Measurements from ENCODE around the gene TSPEAR. TPM values are rescaled to one million over a fixed set of nuclear protein-coding genes. Genes with fewer than 3 reads are reported as not detected.
A peak's percentile ranks its signal among the peaks of the same experiment; 100 is the strongest.

TSPEAR gene
- total and polyA plus RNA-seq, 4 donors: 0.24 to 0.66 (median 0.33) TPM; not detected in 1

- Histone ChIP-seq H3K27me3 (ENCODE audit: control insufficient read depth, insufficient read depth, low read length) (peaks cover 59% of the 10 kb centered on the region), H3K4me3 (ENCODE audit: low read depth, low read length) (no peak overlapping the region), H3K9me3 (ENCODE audit: control insufficient read depth, insufficient read depth, low read length) (no peaks in the 10 kb centered on the region), H3K36me3 (ENCODE audit: control insufficient read depth, insufficient read depth, low read length) (no peaks in the 10 kb centered on the region), H3K4me1 (ENCODE audit: control insufficient read depth, insufficient read depth, low read length) (peaks cover 37% of the 10 kb centered on the region), H3K27ac (ENCODE audit: low read depth, low read length) (no peak overlapping the region)
- 87% methylated on average over 10 of the region's 10 CpGs for WGBS (ENCODE audit: insufficient coverage)
- DNase-seq (ENCODE audit: low read depth in 4 of 6, low spot score in 6 of 6): no peak
These were observed 2.5 kb upstream of the TSPEAR start for GRCh38 chr21:44713846-44714245.

GRCh38 chr21:44713130-44713529 lies 1.8 kb upstream of the TSPEAR start:
- Histone ChIP-seq H3K36me3 (ENCODE audit: control insufficient read depth, insufficient read depth, low read length) (no peaks in the 10 kb centered on the region), H3K4me1 (ENCODE audit: control insufficient read depth, insufficient read depth, low read length) (peaks cover 41% of the 10 kb centered on the region), H3K4me3 (ENCODE audit: low read depth, low read length) (no peak overlapping the region), H3K27ac (ENCODE audit: low read depth, low read length) (no peak overlapping the region), H3K27me3 (ENCODE audit: control insufficient read depth, insufficient read depth, low read length) (peaks cover 64% of the 10 kb centered on the region), H3K9me3 (ENCODE audit: control insufficient read depth, insufficient read depth, low read length) (no peaks in the 10 kb centered on the region)
- 77% methylated on average over 4 of the region's 9 CpGs for WGBS (ENCODE audit: insufficient coverage)
- no peak for DNase-seq (ENCODE audit: low read depth in 4 of 6, low spot score in 6 of 6)

- Histone ChIP-seq H3K27ac (ENCODE audit: low read depth, low read length) (no peak overlapping the region), H3K4me3 (ENCODE audit: low read depth, low read length) (no peak overlapping the region), H3K4me1 (ENCODE audit: control insufficient read depth, insufficient read depth, low read length) (peaks cover 46% of the 10 kb centered on the region), H3K36me3 (ENCODE audit: control insufficient read depth, insufficient read depth, low read length) (no peaks in the 10 kb centered on the region), H3K27me3 (ENCODE audit: control insufficient read depth, insufficient read depth, low read length) (peaks cover 71% of the 10 kb centered on the region), H3K9me3 (ENCODE audit: control insufficient read depth, insufficient read depth, low read length) (no peaks in the 10 kb centered on the region)
- WGBS (ENCODE audit: insufficient coverage): 10% methylated on average over 18 of the region's 22 CpGs
- DNase-seq (ENCODE audit: low read depth in 4 of 6, low spot score in 6 of 6): no peak
These were observed 1.0 kb upstream of the TSPEAR start for GRCh38 chr21:44712203-44713028.

- Histone ChIP-seq H3K36me3 (ENCODE audit: control insufficient read depth, insufficient read depth, low read length) (no peaks in the 10 kb centered on the region), H3K4me1 (ENCODE audit: control insufficient read depth, insufficient read depth, low read length) (peaks cover 59% of the 10 kb centered on the region), H3K27ac (ENCODE audit: low read depth, low read length) (no peak overlapping the region), H3K9me3 (ENCODE audit: control insufficient read depth, insufficient read depth, low read length) (no peaks in the 10 kb centered on the region), H3K27me3 (ENCODE audit: control insufficient read depth, insufficient read depth, low read length) (peaks cover 86% of the 10 kb centered on the region), H3K4me3 (ENCODE audit: low read depth, low read length) (no peak overlapping the region)
- 1% methylated on average over 18 of the region's 20 CpGs for WGBS (ENCODE audit: insufficient coverage)
- DNase-seq (ENCODE audit: low read depth in 4 of 6, low spot score in 6 of 6): no peak
These were observed 531 bp downstream of the TSPEAR start for GRCh38 chr21:44710756-44711326.

- Histone ChIP-seq H3K27ac (ENCODE audit: low read depth, low read length) (no peak overlapping the region), H3K4me1 (ENCODE audit: control insufficient read depth, insufficient read depth, low read length) (peaks cover 59% of the 10 kb centered on the region), H3K27me3 (ENCODE audit: control insufficient read depth, insufficient read depth, low read length) (peaks cover 87% of the 10 kb centered on the region), H3K9me3 (ENCODE audit: control insufficient read depth, insufficient read depth, low read length) (no peaks in the 10 kb centered on the region), H3K4me3 (ENCODE audit: low read depth, low read length) (no peak overlapping the region), H3K36me3 (ENCODE audit: control insufficient read depth, insufficient read depth, low read length) (no peaks in the 10 kb centered on the region)
- DNase-seq (ENCODE audit: low read depth in 4 of 6, low spot score in 6 of 6): no peak
- WGBS (ENCODE audit: insufficient coverage): 5% methylated on average over 12 of the region's 17 CpGs
These were observed 1.1 kb downstream of the TSPEAR start for GRCh38 chr21:44710294-44710665.

DNA sequence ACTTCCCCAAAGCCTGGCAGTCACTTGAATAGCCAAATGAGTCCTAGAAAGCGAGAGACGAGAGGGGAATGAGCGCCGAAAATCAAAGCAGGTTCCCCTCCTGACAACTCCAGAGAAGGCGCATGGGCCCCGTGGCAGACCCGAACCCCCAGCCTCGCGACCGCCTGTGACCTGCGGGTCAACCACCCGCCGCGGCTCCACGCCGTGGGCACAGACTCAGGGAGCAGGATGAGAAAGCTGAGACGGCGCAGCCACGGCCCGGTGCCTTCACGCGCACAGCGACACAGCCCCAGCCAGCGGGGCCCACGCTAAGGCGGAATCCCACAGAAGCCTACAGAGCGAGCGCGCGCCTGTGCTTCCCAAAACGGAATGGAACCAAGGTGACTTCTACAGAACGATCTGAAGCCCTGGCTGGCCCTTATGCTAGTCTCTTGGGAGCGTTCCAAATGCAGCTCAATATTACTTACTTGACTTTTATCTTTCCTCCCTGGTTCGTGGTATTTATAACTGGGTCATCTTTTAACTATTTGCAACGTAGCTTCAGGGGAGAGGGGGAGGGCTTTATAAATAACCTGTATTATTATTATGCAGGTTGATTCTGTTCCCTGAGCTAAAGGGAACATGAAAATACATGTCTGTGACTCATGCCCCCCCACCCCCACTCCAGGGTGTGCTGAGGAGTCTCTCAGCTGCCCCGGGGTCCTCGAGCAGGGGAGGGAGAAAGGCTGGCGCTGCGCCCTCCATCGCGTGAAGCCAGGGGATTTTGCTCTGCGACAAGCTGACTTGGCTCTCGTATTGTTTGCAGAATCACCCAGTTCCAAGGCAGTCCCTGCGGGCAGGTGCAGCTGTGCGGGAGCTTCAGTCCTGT lies 1.7 kb downstream of the TSPEAR start:
- peaks cover 59% of the 10 kb centered on the region for H3K4me1 ChIP-seq (ENCODE audit: control insufficient read depth, insufficient read depth, low read length)
- DNase-seq (ENCODE audit: low read depth in 4 of 6, low spot score in 6 of 6): peak in 2 of 6 donors; percentile 23 to 61
- H3K27me3 ChIP-seq (ENCODE audit: control insufficient read depth, insufficient read depth, low read length): peaks cover 86% of the 10 kb centered on the region
- no peaks in the 10 kb centered on the region for H3K9me3 ChIP-seq (ENCODE audit: control insufficient read depth, insufficient read depth, low read length)
- no peak overlapping the region for H3K4me3 ChIP-seq (ENCODE audit: low read depth, low read length)
- H3K27ac ChIP-seq (ENCODE audit: low read depth, low read length): no peak overlapping the region
- under 1% methylated on average over 40 of the region's 45 CpGs for WGBS (ENCODE audit: insufficient coverage)
- no peaks in the 10 kb centered on the region for H3K36me3 ChIP-seq (ENCODE audit: control insufficient read depth, insufficient read depth, low read length)

- H3K36me3 ChIP-seq (ENCODE audit: control insufficient read depth, insufficient read depth, low read length): no peaks in the 10 kb centered on the region
- no peak overlapping the region for H3K27ac ChIP-seq (ENCODE audit: low read depth, low read length)
- peaks cover 59% of the 10 kb centered on the region for H3K4me1 ChIP-seq (ENCODE audit: control insufficient read depth, insufficient read depth, low read length)
- no peak for DNase-seq (ENCODE audit: low read depth in 4 of 6, low spot score in 6 of 6)
- no peak overlapping the region for H3K4me3 ChIP-seq (ENCODE audit: low read depth, low read length)
- H3K27me3 ChIP-seq (ENCODE audit: control insufficient read depth, insufficient read depth, low read length): peaks cover 91% of the 10 kb centered on the region
- 3% methylated on average over 23 of the region's 25 CpGs for WGBS (ENCODE audit: insufficient coverage)
- no peaks in the 10 kb centered on the region for H3K9me3 ChIP-seq (ENCODE audit: control insufficient read depth, insufficient read depth, low read length)
These were observed 2.4 kb downstream of the TSPEAR start for GRCh38 chr21:44708866-44709425.

GRCh38 chr21:44708213-44708865 lies 3.0 kb downstream of the TSPEAR start:
- no peaks in the 10 kb centered on the region for H3K9me3 ChIP-seq (ENCODE audit: control insufficient read depth, insufficient read depth, low read length)
- WGBS (ENCODE audit: insufficient coverage): 1% methylated on average over 10 of the region's 13 CpGs
- H3K4me1 ChIP-seq (ENCODE audit: control insufficient read depth, insufficient read depth, low read length): peaks cover 59% of the 10 kb centered on the region

More at GRCh38 chr21:44708213-44708865, 3.0 kb downstream of the TSPEAR start:
- Histone ChIP-seq H3K36me3 (ENCODE audit: control insufficient read depth, insufficient read depth, low read length) (no peaks in the 10 kb centered on the region), H3K27ac (ENCODE audit: low read depth, low read length) (no peak overlapping the region), H3K27me3 (ENCODE audit: control insufficient read depth, insufficient read depth, low read length) (peaks cover 91% of the 10 kb centered on the region), H3K4me3 (ENCODE audit: low read depth, low read length) (no peak overlapping the region)
- no peak for DNase-seq (ENCODE audit: low read depth in 4 of 6, low spot score in 6 of 6)
